Measurements from ENCODE around the gene PRR36.
"Not testable (repeated sequence)": the region's sequence is repeated elsewhere in the genome, so short reads cannot be mapped to it uniquely, and the experiment has no call there.

The PRR36 gene

GRCh38 chr19:7860714-7861618 lies 13.2 kb downstream of the PRR36 start:
- H3K36me3 ChIP-seq (replicated peaks) = no peaks in the 10 kb centered on the region
- no peaks in the 10 kb centered on the region for H3K9me3 ChIP-seq
- H3K27me3 ChIP-seq (ENCODE audit: low read depth) = no peaks in the 10 kb centered on the region
- in situ Hi-C loops (cut with MboI; ENCODE audit: low sequenced_read_pairs) = no loop called here
- H3K4me1 ChIP-seq = no peaks in the 10 kb centered on the region
- DNase-seq (ENCODE audit: low spot score in 2 of 2) = no peak
- H3K4me3 ChIP-seq = no peak overlapping the region

GRCh38 chr19:7859831-7860713 lies 14.1 kb downstream of the PRR36 start:
- DNase-seq (ENCODE audit: low spot score in 2 of 2) = no peak
- H3K9me3 ChIP-seq = no peaks in the 10 kb centered on the region
- no peak overlapping the region for H3K4me3 ChIP-seq
- in situ Hi-C loops (cut with MboI; ENCODE audit: low sequenced_read_pairs) = no loop called here
- no peaks in the 10 kb centered on the region for H3K4me1 ChIP-seq
- no peaks in the 10 kb centered on the region for H3K36me3 ChIP-seq (replicated peaks)
- no peaks in the 10 kb centered on the region for H3K27me3 ChIP-seq (ENCODE audit: low read depth)

DNA sequence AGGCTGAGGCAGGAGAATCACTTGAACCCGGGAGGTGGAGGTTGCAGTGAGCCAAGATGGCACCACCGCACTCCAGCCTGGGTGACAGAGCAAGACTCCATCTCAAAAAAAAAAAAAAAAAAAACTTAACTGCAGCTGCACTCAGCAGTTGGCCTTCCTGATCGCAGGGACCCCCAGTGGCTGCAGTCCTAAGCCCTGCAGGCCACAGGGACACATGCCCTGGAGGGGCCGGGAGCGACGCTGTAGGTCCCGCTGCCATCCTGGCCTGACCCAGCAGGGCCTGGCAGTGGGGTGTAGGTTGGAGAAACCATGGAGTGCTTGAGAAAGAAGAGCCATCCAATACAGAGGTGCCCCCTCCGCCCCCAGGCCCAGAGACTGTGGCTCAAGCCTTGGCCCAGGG lies 15.1 kb downstream of the PRR36 start:
- H3K27me3 ChIP-seq (ENCODE audit: low read depth); in situ Hi-C loops (cut with MboI; ENCODE audit: low sequenced_read_pairs); H3K4me1 ChIP-seq; H3K4me3 ChIP-seq; DNase-seq (ENCODE audit: low spot score in 2 of 2); H3K36me3 ChIP-seq (replicated peaks); H3K9me3 ChIP-seq: not testable (repeated sequence)

DNA sequence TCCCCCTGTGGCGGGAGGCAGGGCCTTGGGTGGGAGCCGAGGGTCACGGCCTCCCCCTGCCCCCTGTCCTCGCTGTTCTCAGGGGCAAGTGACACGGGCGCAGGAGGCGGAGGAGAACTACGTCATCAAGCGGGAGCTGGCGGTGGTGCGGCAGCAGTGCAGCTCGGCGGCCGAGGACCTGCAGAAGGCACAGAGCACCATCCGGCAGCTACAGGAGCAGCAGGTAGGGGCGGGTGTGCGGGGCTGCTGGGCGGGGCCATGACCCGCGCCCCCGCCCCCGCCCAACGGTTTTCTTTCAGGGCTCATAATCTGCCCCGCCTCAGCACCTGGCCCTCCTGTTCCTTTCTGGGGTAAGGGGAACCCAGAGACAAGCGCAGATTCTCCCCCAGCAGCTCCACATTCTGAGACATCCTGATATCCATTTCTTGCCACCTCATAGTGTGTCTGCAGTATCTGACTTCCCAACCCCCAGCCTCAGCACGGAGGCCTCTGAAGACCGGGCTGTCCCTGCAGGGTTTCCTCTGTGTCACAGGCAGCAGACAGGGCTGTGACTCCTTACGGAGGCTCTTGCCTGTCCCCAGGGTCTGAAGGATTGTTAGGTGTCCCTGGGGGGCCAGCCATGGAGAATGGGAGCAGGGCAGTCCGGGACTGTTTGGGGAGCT lies 15.9 kb downstream of the PRR36 start:
- Histone ChIP-seq H3K36me3 (replicated peaks) (no peaks in the 10 kb centered on the region), H3K4me1 (peaks cover 4% of the 10 kb centered on the region; the same call in 1 of the 2 replicates), H3K27me3 (ENCODE audit: low read depth) (no peaks in the 10 kb centered on the region), H3K4me3 (no peak overlapping the region), H3K9me3 (no peaks in the 10 kb centered on the region)
- in situ Hi-C loops (cut with MboI; ENCODE audit: low sequenced_read_pairs) = no loop called here
- no peak for DNase-seq (ENCODE audit: low spot score in 2 of 2)

DNA sequence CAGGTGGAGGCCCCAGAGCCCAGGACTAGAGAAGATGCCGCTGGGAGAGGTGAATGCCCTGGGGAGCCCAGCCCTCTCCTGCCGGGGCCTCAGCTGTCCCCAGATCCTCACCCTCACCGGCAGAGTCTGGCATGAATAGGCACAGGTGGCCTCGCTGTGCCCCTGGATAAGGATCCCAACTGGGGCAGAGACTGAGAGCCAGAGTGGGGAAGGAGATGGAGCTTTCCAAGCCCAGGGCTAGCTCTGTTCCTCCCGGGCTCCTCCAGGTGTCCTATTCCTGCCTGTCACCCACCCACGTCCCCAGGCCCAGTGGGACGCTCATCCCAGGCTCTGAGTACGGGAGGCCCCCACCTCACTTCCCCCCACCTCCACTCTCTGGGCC lies 16.5 kb downstream of the PRR36 start:
- no peak for DNase-seq (ENCODE audit: low spot score in 2 of 2)
- Histone ChIP-seq H3K4me3 (no peak overlapping the region), H3K4me1 (peaks cover 4% of the 10 kb centered on the region; the same call in 1 of the 2 replicates)

DNA sequence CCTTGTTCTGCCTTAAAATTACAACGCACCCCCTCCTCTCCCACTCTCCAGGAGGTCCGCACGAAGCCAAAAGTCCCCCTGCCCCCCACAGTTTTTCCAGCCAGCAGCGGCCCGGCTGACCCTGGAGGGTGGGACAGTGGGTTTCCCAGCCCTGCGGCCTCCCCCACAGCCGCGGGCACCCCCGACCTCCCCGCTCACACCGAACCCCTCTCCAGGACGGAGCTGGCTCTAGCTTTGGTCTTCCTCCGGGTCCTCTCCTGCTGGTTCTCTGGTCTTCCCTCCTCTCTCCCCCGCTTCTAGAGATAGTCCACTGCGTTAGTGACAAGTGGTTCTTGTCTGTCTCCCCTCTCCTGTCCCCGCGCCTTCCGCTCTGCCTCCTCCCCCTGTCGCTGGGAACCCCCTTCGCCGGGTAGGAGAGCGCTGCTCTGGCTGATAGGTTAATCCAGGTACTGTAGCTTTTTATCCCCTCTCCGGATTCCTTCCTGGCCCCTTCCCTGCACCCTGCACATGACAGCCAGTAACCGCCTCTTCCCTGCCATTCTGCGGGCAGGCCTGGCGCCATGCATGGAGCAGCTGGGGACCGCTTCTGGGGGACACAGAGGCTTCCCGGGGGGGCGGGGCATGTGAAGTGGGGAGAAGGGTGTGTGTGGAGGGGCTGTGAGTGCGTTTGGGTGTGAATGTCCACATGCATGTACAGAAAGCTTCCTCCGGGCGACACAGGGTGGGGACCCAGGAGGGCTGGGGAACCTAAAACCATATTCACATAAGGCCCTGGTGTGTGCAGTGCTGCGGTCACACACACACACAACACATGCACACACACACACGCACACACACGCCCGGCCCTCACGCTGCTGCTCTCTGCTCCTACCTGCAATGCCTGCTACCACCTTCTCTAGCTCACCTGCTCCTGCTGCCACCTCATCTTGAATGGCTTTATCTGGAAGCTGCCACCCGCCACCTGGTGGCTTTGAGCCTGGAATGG lies 17.2 kb downstream of the PRR36 start:
- in situ Hi-C loops (cut with MboI; ENCODE audit: low sequenced_read_pairs) = no loop called here
- no peak overlapping the region for H3K4me3 ChIP-seq
- no peaks in the 10 kb centered on the region for H3K27me3 ChIP-seq (ENCODE audit: low read depth)
- H3K36me3 ChIP-seq (replicated peaks) = no peaks in the 10 kb centered on the region
- no peak for DNase-seq (ENCODE audit: low spot score in 2 of 2)
- no peaks in the 10 kb centered on the region for H3K9me3 ChIP-seq
- H3K4me1 ChIP-seq = peaks cover 4% of the 10 kb centered on the region; the same call in 1 of the 2 replicates

More for the DNA sequence above, 16.5 kb downstream of the PRR36 start:
- in situ Hi-C loops (cut with MboI; ENCODE audit: low sequenced_read_pairs) = no loop called here
- Histone ChIP-seq H3K27me3 (ENCODE audit: low read depth) (no peaks in the 10 kb centered on the region), H3K9me3 (no peaks in the 10 kb centered on the region), H3K36me3 (replicated peaks) (no peaks in the 10 kb centered on the region)

GRCh38 chr19:7856109-7856591 lies 18.0 kb downstream of the PRR36 start:
- H3K4me3 ChIP-seq = no peak overlapping the region
- peaks cover 4% of the 10 kb centered on the region; the same call in 1 of the 2 replicates for H3K4me1 ChIP-seq
- H3K9me3 ChIP-seq = no peaks in the 10 kb centered on the region
- in situ Hi-C loops (cut with MboI; ENCODE audit: low sequenced_read_pairs) = no loop called here
- no peak for DNase-seq (ENCODE audit: low spot score in 2 of 2)
- H3K27me3 ChIP-seq (ENCODE audit: low read depth) = no peaks in the 10 kb centered on the region
- no peaks in the 10 kb centered on the region for H3K36me3 ChIP-seq (replicated peaks)

GRCh38 chr19:7855426-7856108 lies 18.6 kb downstream of the PRR36 start:
- no peak for DNase-seq (ENCODE audit: low spot score in 2 of 2)
- no peaks in the 10 kb centered on the region for H3K9me3 ChIP-seq
- no peaks in the 10 kb centered on the region for H3K27me3 ChIP-seq (ENCODE audit: low read depth)
- in situ Hi-C loops (cut with MboI; ENCODE audit: low sequenced_read_pairs) = no loop called here
- H3K4me1 ChIP-seq = peaks cover 4% of the 10 kb centered on the region; the same call in 1 of the 2 replicates
- no peak overlapping the region for H3K4me3 ChIP-seq
- H3K36me3 ChIP-seq (replicated peaks) = no peaks in the 10 kb centered on the region

- in situ Hi-C loops (cut with MboI; ENCODE audit: low sequenced_read_pairs) = no loop called here
- no peak overlapping the region for H3K4me3 ChIP-seq
- no peak for DNase-seq (ENCODE audit: low spot score in 2 of 2)
- no peaks in the 10 kb centered on the region for H3K27me3 ChIP-seq (ENCODE audit: low read depth)
- peaks cover 4% of the 10 kb centered on the region; the same call in 1 of the 2 replicates for H3K4me1 ChIP-seq
- no peaks in the 10 kb centered on the region for H3K9me3 ChIP-seq
- no peaks in the 10 kb centered on the region for H3K36me3 ChIP-seq (replicated peaks)
These were observed 20.4 kb downstream of the PRR36 start for GRCh38 chr19:7853770-7854128.

- Histone ChIP-seq H3K36me3 (replicated peaks) (no peaks in the 10 kb centered on the region), H3K9me3 (no peaks in the 10 kb centered on the region), H3K4me3 (no peak overlapping the region), H3K27me3 (ENCODE audit: low read depth) (no peaks in the 10 kb centered on the region), H3K4me1 (peaks cover 4% of the 10 kb centered on the region; the same call in 1 of the 2 replicates)
- peak; percentile 69 to 90 for DNase-seq (ENCODE audit: low spot score in 2 of 2)
- in situ Hi-C loops (cut with MboI; ENCODE audit: low sequenced_read_pairs) = no loop called here
These were observed 21.1 kb downstream of the PRR36 start for GRCh38 chr19:7852851-7853769.

DNA sequence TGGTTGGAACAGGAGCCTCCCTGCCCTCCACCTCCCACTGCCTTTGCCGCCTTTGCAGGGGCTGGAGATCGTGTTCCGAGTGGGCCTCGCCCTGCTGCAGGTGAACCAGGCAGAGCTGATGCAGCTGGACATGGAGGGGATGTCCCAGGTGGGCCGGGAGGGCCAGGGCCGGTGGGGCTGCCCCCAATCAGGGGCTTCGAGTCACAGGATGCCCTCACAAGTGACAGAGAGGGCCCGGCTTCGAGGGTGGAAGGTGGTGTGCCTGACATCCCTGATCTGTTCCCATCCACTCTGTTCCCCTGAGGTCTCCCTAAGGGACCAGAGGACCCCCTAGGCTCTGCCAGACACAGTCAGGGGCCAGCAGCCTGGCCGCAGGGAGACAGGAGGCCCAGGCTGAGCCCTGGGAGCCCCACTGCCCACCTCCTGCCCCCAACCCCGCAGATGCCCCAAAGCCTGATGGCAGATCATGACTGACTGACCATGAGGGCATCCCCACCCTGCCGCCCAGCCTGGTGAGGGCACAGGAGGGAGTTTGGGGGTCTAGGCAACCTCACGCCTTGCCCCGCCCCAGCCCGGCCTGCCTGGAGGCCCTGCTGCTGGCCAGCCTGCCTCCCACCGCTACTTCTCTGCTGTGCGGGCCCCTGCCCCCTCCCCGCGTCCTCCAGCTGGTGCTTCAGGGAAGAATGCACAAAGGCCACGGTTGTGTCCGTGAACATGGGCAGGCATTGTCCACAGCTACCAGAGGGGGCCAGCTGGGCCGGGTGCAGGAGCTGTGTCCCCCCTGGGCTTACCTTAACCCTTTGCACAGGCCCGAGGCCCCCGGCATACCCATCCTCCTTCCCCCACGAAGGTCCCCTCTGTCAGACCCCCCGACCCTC lies 22.3 kb downstream of the PRR36 start:
- H3K27me3 ChIP-seq (ENCODE audit: low read depth) = no peaks in the 10 kb centered on the region
- no peak for DNase-seq (ENCODE audit: low spot score in 2 of 2)
- no peak overlapping the region for H3K4me3 ChIP-seq
- H3K36me3 ChIP-seq (replicated peaks) = no peaks in the 10 kb centered on the region
- peaks cover 4% of the 10 kb centered on the region; the same call in 1 of the 2 replicates for H3K4me1 ChIP-seq
- H3K9me3 ChIP-seq = no peaks in the 10 kb centered on the region
- in situ Hi-C loops (cut with MboI; ENCODE audit: low sequenced_read_pairs) = no loop called here
